Mesenchymal stem cell (in vitro differentiated cells and primary cell): Measurements from ENCODE around the gene RBMS1.

Experiments used
- DNase-seq: peaks from one replicate; pipeline ENCODE4 v3.0.0-alpha.2; 2013
- H2AFZ ChIP-seq: one replicate; pipeline ENCODE4 v1.6.1; 2013; ENCODE audit warnings: low read depth, mild to moderate bottlenecking, control low read depth, inconsistent platforms, low read length, moderate library complexity
- H2AK5ac ChIP-seq: 2 replicates; pipeline ENCODE4 v1.6.1; 2013; ENCODE audit warnings: low read length, moderate library complexity, mild to moderate bottlenecking, inconsistent platforms; ENCODE audit not compliant: severe bottlenecking
- H2BK120ac ChIP-seq: one replicate; pipeline ENCODE4 v1.6.1; 2013; ENCODE audit warnings: low read depth, mild to moderate bottlenecking, inconsistent platforms, low read length, moderate library complexity
- H2BK12ac ChIP-seq, 2 experiments: one replicate each; pipeline ENCODE4 v1.6.1; 2013; ENCODE audit warnings: inconsistent platforms in 2 of 2, low read length in 2 of 2, mild to moderate bottlenecking in 2 of 2, moderate library complexity in 2 of 2, control low read depth in 1 of 2
- H2BK15ac ChIP-seq: one replicate; pipeline ENCODE4 v1.6.1; 2013; ENCODE audit warnings: mild to moderate bottlenecking, low read depth, inconsistent platforms; ENCODE audit not compliant: poor library complexity, severe bottlenecking
- H2BK5ac ChIP-seq: 2 replicates; pipeline ENCODE4 v1.6.1; 2013; ENCODE audit warnings: low read depth, mild to moderate bottlenecking, low read length, control low read depth, inconsistent platforms; ENCODE audit not compliant: poor library complexity, severe bottlenecking
- H3K14ac ChIP-seq, 2 experiments: one replicate each; pipeline ENCODE4 v1.6.1; 2013; ENCODE audit warnings: inconsistent platforms in 2 of 2, low read length in 2 of 2, control low read depth in 1 of 2, mild to moderate bottlenecking in 1 of 2, moderate library complexity in 1 of 2
- H3K18ac ChIP-seq, 2 experiments: one replicate each; pipeline ENCODE4 v1.6.1; 2013; ENCODE audit warnings: inconsistent platforms in 2 of 2, low read length in 2 of 2, control low read depth in 1 of 2, low read depth in 1 of 2, mild to moderate bottlenecking in 1 of 2
- H3K23ac ChIP-seq, 2 experiments: one replicate each; pipeline ENCODE4 v1.6.1; 2013; ENCODE audit warnings: inconsistent platforms in 2 of 2, low read length in 2 of 2, mild to moderate bottlenecking in 2 of 2, moderate library complexity in 2 of 2, control low read depth in 1 of 2
- H3K27ac ChIP-seq: 2 replicates; pipeline ENCODE4 v1.5.1; 2013; ENCODE audit warnings: mild to moderate bottlenecking, moderate library complexity, low read length, control low read depth, inconsistent platforms; ENCODE audit not compliant: poor library complexity, severe bottlenecking
- H3K27me3 ChIP-seq, 2 experiments: 2 replicates each; pipeline versions ENCODE4 v1.6.1 to v1.7.0; 2013; ENCODE audit warnings: low read length in 2 of 2, mild to moderate bottlenecking in 2 of 2, moderate library complexity in 2 of 2, control low read depth in 1 of 2, inconsistent platforms in 1 of 2; ENCODE audit not compliant: control insufficient read depth in 1 of 2, insufficient read depth in 1 of 2
- H3K36me3 ChIP-seq, 2 experiments: 2 replicates each; pipeline versions ENCODE4 v1.6.1 to v1.7.0; 2013; ENCODE audit warnings: low read length in 2 of 2, control low read depth in 1 of 2, inconsistent platforms in 1 of 2, low read depth in 1 of 2, mild to moderate bottlenecking in 1 of 2; ENCODE audit not compliant: insufficient read depth in 2 of 2, control insufficient read depth in 1 of 2
- H3K4ac ChIP-seq, 2 experiments: one replicate each; pipeline ENCODE4 v1.6.1; 2013; ENCODE audit warnings: inconsistent platforms in 2 of 2, low read length in 2 of 2, mild to moderate bottlenecking in 2 of 2, moderate library complexity in 2 of 2, control low read depth in 1 of 2, low read depth in 1 of 2
- H3K4me1 ChIP-seq: 2 replicates; pipeline ENCODE4 v1.6.1; 2013; ENCODE audit warnings: low read depth, low read length, control low read depth; ENCODE audit not compliant: control insufficient read depth, insufficient read depth
- H3K4me2 ChIP-seq: 2 replicates; pipeline ENCODE4 v1.6.1; 2013; ENCODE audit warnings: low read length, mild to moderate bottlenecking, inconsistent platforms; ENCODE audit not compliant: poor library complexity, severe bottlenecking
- H3K4me3 ChIP-seq, 2 experiments: 2 replicates each; pipeline versions ENCODE4 v1.5.1 to v1.7.0; 2013; ENCODE audit warnings: low read length in 2 of 2, mild to moderate bottlenecking in 2 of 2, control low read depth in 1 of 2, low read depth in 1 of 2; ENCODE audit not compliant: insufficient read depth in 1 of 2
- H3K79me1 ChIP-seq: replicated peaks from 2 replicates; pipeline ENCODE4 v1.6.1; 2013; ENCODE audit warnings: mild to moderate bottlenecking, control low read depth, low read length, inconsistent platforms; ENCODE audit not compliant: poor library complexity, severe bottlenecking
- H3K9ac ChIP-seq: 2 replicates; pipeline ENCODE4 v1.7.0; 2013; ENCODE audit warnings: mild to moderate bottlenecking, low read length, moderate library complexity
- H3K9me3 ChIP-seq: 2 replicates; pipeline ENCODE4 v1.7.0; 2013; ENCODE audit warnings: mild to moderate bottlenecking, low read length; ENCODE audit not compliant: control insufficient read depth
- H4K8ac ChIP-seq: one replicate; pipeline ENCODE4 v1.6.1; 2013; ENCODE audit warnings: inconsistent platforms, mild to moderate bottlenecking, low read length, moderate library complexity
- H4K91ac ChIP-seq: one replicate; pipeline ENCODE4 v1.6.1; 2013; ENCODE audit warnings: mild to moderate bottlenecking, low read length, inconsistent platforms
- WGBS: methylation state at CpG from one replicate; pipeline ENCODE4 v1.1.7; 2013; ENCODE audit warnings: mixed read lengths; 5-methylcytosine and 5-hydroxymethylcytosine counted together

RBMS1 gene

DNA sequence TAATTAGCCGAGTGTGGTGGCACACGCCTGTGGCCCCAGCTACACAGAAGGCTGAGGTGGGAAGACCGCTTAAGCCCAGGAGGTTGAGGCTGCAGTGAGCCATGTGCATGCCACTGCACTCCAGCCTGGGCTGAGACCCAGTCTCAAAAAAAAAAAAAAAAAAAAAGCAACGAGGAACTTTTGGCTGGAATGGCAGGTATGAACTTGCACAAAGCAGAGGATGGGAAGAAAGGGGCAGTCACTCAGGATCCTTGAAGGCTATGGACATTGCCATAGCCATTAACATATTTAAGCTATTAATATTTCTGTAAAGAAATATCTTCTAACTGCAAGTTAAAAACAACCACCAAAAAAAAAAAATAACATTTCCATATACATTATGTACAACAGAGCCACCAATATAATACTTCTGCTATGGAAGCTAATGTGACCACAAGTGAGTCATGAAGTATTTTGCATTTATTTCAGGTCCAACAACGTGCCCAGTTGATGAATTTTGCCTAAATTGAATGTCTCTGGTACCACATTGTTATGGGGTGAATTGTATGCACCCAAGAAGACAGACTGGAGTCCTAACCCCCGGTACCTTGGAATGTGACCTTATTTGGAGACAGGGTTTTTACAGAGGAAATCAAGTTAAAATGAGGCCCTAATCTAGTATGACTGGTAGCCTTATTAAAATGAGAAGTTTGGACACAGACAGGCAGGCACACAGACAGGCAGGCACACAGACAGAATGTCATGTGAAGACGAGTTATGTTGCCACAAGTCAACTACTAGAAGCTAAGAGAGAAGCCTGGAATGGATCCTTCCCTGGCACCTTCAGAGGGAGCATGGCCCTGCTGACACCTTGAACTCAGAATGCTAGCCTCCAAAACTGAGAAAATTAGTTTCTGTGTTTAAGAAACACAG is 102.8 kb downstream of the RBMS1 start:
- Histone ChIP-seq H4K8ac (no peak overlapping the region), H2BK5ac (no peak overlapping the region), H3K18ac (peak overlapping the region; percentile 16 to 33), H3K27me3 (no peaks in the 10 kb centered on the region), H3K9me3 (no peaks in the 10 kb centered on the region), H3K9ac (peak overlapping the region; percentile 38), H3K4me3 (no peak overlapping the region), H3K36me3 (peaks cover 3 to 29% of the 10 kb centered on the region in 2 experiments), H3K27ac (peak overlapping the region; percentile 1), H3K4me1 (peaks cover 20% of the 10 kb centered on the region), H3K23ac (peak overlapping the region in 1 of 2 experiments; percentile 90), H2AK5ac (no peak overlapping the region), H3K79me1 (peaks cover 4% of the 10 kb centered on the region), H2BK15ac (no peak overlapping the region), H3K4ac (no peak overlapping the region), H3K14ac (no peak overlapping the region), H4K91ac (no peak overlapping the region), H2BK12ac (no peak overlapping the region), H2AFZ (no peak overlapping the region), H2BK120ac (no peak overlapping the region), H3K4me2 (no peak overlapping the region)
- 75% methylated on average over 6 of the region's 7 CpGs for WGBS
- DNase-seq = no peak

DNA sequence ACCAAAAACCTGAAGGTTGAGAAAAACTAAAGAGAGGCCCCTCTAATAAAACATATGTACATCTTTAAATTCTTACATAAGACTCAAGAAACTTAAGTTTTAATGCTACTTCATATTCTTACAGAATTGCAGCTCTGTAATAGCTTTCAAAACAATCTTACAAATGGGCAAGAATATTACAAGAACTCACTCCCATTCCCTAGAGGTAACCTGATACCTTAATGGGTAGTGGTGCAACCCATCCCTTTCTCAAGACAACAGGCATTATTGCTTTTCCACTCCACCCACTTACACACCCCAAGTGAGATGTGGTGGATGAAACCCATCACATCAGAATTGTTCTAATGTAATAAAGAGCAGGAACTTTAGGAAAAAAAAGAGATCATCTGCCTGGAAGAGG is 103.7 kb downstream of the RBMS1 start:
- no peak overlapping the region for H3K27ac ChIP-seq
- no peaks in the 10 kb centered on the region for H3K27me3 ChIP-seq
- H2AK5ac ChIP-seq = no peak overlapping the region
- H4K8ac ChIP-seq = no peak overlapping the region
- H3K36me3 ChIP-seq = peaks cover 3 to 33% of the 10 kb centered on the region in 2 experiments
- no peak for DNase-seq
- H2BK120ac ChIP-seq = no peak overlapping the region
- H3K79me1 ChIP-seq = peaks cover 3% of the 10 kb centered on the region
- H3K4ac ChIP-seq = no peak overlapping the region
- no peak overlapping the region for H2AFZ ChIP-seq
- peaks cover 20% of the 10 kb centered on the region for H3K4me1 ChIP-seq
- no peak overlapping the region for H3K14ac ChIP-seq
- no peaks in the 10 kb centered on the region for H3K9me3 ChIP-seq
- H3K4me2 ChIP-seq = no peak overlapping the region
- peak overlapping the region; percentile 38 for H3K9ac ChIP-seq
- H4K91ac ChIP-seq = no peak overlapping the region
- no peak overlapping the region for H3K18ac ChIP-seq
- peak overlapping the region in 1 of 2 experiments; percentile 49 for H3K4me3 ChIP-seq
- no peak overlapping the region for H3K23ac ChIP-seq
- H2BK5ac ChIP-seq = no peak overlapping the region
- no peak overlapping the region for H2BK15ac ChIP-seq
- no peak overlapping the region for H2BK12ac ChIP-seq

DNA sequence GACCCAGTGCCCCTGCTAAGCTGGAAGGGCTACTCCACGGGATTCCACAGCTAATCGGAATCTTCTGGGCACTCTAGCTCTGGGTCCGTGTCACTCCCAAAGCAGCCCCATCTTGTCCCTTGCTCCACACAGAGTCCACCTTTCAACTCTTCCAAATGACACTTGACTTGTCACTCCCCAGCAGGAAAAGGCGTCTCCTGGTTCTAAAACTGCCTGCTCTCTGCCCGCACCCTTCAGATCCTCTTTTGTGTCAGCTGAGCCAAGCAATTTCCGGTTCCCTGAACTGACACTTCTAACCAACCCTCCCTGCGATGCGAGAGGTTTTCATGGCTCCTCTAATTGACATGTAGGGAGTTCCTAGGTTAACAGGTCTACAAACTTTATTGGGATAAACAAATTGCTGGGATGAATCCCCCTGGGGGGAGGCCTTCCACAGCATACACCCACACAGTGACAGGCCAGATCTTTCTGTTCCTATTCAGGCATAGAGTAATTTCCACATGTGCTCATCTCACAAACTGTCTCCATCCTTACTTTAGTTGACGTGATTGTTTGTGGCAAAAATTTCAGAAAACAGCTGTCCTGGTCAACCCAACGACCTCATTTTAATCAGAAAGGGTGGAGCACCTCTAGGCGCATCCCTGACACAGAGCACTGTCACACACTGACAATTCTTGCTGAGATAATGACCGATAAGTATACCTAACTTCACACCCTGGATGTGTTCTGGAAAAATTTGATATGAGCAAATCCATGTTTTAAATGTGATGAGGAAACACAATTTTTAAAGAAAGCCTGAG is 104.9 kb downstream of the RBMS1 start:
- Histone ChIP-seq H3K4me1 (peaks cover 20% of the 10 kb centered on the region), H2BK15ac (no peak overlapping the region), H3K18ac (no peak overlapping the region), H3K9me3 (no peaks in the 10 kb centered on the region), H2BK120ac (no peak overlapping the region), H3K14ac (no peak overlapping the region), H2AK5ac (no peak overlapping the region), H2BK12ac (no peak overlapping the region), H3K9ac (peak overlapping the region; percentile 79), H3K27me3 (no peaks in the 10 kb centered on the region), H3K27ac (no peak overlapping the region), H3K4me2 (no peak overlapping the region), H4K91ac (no peak overlapping the region), H3K23ac (no peak overlapping the region), H3K4me3 (peak overlapping the region in 1 of 2 experiments; percentile 66), H3K79me1 (peaks cover 3% of the 10 kb centered on the region), H2BK5ac (no peak overlapping the region), H4K8ac (no peak overlapping the region), H2AFZ (no peak overlapping the region), H3K4ac (no peak overlapping the region), H3K36me3 (peaks cover 3 to 35% of the 10 kb centered on the region in 2 experiments)
- DNase-seq = no peak
- 81% methylated on average over 10 of the region's 12 CpGs for WGBS
